Brain pericyte (primary cell): ENCODE results near the gene ST6GALNAC3.
"Not testable (repeated sequence)": the region's sequence is repeated elsewhere in the genome, so short reads cannot be mapped to it uniquely, and the experiment has no call there.

Experiments used
- DNase-seq: peaks from one replicate; pipeline ENCODE4 v3.0.0-alpha.2; 2012; ENCODE audit warnings: low read depth, low spot score

ST6GALNAC3 gene

GRCh38 chr1:76190749-76191424 is 116.3 kb downstream of the ST6GALNAC3 start:
- DNase-seq: no peak

DNA sequence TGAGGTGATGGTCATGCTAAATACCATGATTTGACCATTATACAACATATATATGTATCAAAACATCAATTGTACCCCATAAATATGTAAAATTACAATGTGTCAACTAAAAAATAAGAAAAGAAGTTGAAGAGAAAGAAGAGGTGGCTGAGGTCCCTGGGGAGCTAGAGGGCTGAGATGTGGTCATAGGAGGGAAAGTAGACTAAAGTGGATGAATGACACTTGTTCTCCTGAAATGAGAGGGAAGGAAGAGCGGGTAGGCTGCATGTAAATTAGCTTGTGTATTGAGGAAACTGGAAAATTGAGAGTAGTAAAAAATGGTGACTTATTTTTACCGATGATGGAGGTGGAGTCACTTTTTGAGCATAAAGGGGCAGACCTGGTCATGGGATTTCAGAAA is 117.0 kb downstream of the ST6GALNAC3 start:
- DNase-seq: no peak

DNA sequence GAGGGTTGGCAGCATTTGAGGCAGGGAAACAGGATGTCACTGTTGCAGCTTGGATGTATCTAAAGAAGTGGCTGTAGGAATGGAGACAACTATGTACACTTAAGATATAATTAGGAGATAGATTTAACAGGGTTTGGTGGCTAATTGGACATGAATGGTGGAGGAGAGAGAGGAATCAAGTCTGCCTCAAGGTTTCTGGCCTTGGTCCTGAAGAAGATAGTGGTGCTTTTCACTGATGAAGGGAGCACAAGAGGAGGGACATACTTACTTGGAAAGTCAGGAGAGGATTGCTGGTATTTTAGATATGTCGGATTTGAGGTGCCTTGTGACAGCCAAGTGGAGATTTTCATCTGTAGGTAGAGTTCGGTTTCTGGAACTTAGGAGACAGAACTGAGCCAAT is 123.9 kb downstream of the ST6GALNAC3 start:
- no peak for DNase-seq

DNA sequence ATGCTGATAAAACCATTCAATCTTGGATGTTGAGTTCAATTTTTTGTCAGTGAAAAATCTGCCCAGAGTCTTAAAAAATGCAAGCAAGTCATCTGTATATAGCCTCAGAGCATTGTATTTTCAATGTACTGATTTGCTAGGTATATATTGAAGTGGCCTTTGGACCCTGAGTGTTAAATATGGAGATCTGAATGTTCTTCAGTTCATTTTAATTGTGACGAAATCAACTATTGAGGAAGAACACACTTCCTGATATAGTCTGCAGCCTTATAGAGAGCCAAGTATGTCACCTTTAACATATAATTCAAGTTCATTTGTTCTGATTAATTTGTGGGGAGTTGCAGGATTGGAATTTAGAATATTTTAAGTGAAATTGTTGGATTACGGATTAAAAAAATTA is 128.1 kb downstream of the ST6GALNAC3 start:
- no peak for DNase-seq

GRCh38 chr1:76203127-76203526 is 128.6 kb downstream of the ST6GALNAC3 start:
- no peak for DNase-seq

GRCh38 chr1:76209238-76209637 is 134.7 kb downstream of the ST6GALNAC3 start:
- DNase-seq: no peak

GRCh38 chr1:76209648-76210047 is 135.1 kb downstream of the ST6GALNAC3 start:
- no peak for DNase-seq

DNA sequence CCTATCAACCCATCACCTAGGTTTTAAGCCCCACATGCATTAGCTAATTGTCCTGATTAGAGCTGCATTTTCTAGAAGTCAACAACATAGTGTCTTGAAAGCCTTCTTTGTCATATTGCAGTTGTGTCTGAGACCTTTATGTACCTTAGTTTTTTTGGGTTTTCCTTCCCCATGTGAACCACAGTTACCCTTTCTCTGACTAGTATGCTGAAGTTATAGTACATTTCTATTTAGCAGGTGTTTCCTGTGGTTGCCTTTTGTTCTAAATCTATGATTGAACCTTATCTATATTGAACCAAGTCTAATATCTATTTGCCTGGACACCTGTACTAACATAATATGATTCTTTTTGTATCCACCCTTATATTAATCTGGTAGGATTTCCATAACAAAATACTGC is 135.6 kb downstream of the ST6GALNAC3 start:
- DNase-seq: no peak

GRCh38 chr1:76218888-76219287 is 144.3 kb downstream of the ST6GALNAC3 start:
- no peak for DNase-seq

DNA sequence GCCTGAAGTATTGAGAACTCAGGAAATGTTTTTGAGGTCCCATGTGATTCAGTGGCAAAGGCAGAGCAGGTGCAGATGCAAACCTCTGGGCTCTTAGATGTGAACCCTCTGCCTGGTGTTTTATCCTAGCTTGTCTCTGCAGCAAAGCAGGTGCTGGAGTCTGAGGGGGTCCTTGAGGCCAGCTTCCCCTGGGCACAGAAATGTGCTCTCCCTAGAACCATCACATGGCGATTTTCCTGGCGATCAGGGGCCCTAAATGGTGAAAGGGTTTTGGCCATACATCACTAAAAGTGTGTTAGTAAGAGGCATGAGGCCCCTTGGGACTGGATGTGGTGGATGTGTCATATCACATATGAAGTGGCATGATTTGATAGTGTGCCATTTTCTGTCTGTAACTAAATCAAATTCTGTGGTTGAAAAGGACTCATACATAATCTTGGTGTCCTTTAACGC is 144.8 kb downstream of the ST6GALNAC3 start:
- DNase-seq: no peak

DNA sequence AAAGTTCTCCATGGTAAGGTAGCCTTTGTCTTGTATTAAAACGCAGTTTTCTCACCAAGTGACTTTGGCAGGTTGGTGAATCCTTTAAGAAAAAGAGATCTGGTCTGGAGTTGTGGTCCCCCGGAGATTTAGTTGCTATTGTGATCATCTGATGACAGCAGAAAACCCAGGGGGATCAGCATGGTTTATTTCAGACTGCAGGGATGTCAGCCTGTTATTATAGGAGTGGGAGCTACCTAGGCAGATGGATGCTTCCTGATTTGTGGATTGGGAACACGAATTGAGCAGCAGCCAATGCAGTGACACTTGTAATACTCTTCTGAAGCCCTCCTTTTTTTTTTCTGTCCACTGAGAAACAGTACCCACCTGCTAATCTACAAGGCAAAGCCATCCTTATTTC is 150.2 kb downstream of the ST6GALNAC3 start:
- DNase-seq: no peak

GRCh38 chr1:76225526-76225925 is 151.0 kb downstream of the ST6GALNAC3 start:
- DNase-seq: no peak

GRCh38 chr1:76227621-76228020 is 153.1 kb downstream of the ST6GALNAC3 start:
- no peak for DNase-seq

DNA sequence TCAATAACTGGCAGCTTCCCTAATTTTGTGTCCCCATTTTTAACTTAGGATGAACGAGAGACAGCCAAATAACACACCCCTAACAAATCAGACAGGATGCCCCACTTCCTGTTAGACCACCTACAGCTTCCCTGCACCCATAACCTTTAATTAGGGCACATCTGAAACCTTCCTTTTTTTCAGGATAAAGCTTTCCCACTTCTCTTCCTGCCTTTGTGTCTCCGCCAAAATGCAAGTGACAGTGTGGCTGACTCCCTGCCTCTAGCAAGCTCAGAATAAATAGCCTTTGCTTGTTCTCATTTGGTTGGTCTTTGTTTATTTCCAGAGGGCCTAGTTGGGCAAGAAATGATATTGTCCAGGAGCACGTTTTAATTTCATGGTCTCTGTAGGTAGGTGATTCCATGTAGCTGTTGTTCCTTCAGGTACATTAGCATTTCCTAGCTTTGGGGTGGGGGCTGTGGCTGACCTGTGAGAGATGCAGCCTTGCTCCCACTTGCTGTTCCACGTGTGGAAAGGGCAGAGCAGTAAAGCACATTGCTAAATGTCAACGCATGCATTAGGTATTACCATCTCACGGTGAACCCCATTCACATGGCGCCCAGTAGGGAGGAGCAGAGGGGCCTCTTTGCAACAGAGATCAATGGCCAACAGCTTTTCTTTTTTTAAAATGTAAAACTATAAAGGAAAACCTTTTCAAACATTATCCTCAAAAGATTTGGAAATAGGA is 154.9 kb downstream of the ST6GALNAC3 start:
- DNase-seq: no peak

DNA sequence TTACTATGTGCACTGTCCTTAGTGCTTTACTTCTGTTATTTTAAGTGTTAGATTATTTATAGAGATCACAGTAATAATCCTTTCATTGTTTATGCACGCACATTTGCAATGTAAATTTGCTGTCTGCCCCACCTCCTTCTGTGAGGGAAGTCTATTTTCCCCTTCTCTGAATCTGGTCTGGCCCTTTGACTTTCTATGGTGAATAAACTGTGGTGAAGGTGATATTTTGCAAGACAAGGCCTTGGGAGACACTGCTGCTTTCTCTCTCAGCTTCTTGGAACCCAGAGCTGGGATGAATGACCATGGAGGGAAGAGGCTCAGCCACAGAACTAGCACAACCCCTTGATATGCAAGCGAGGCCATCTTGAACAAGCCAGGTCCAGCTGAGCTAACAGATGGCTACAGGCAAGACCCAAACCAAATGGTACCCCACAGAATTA is 156.3 kb downstream of the ST6GALNAC3 start:
- no peak for DNase-seq

DNA sequence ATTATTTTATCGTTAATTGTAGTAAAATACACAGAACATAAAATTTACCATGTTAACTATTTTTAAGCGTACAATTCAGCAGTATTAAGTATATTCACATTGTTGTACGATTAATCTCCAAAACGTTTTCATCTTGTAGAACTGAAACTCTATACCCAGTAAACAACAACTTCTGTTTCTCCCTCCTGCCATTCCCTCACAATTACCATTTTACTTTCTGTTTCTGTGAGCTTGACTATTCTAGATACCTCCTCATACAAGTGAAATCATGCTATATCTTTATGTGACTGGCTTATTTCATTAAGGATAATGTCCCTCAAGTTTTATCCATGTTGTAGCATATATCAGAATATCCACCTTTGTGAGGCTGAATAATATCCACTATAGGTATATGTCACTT is 156.8 kb downstream of the ST6GALNAC3 start:
- DNase-seq: no peak

DNA sequence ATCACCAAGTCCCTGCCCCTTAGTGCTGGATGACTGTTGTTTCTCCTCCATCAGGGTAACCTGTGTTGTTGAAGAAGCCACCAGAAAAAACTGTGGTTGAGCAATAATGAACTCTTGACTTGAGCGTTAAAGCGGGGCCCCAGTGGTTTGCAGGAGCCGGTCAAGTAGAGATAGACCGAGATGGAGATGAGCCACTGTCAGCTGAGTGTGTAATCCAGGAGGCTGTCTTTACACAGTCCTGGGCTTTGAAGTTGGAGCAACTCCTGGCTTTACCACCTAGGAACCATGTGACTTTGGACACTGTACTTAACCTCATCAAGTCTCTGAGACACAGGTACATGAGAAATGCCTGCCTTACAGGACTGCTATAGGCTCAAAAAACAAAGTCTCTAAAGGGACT is 158.1 kb downstream of the ST6GALNAC3 start:
- DNase-seq: no peak

GRCh38 chr1:76234061-76234460 is 159.5 kb downstream of the ST6GALNAC3 start:
- DNase-seq: no peak

- DNase-seq: no peak
Observed at GRCh38 chr1:76237211-76237610, 162.7 kb downstream of the ST6GALNAC3 start.

GRCh38 chr1:76238094-76238628 is 163.6 kb downstream of the ST6GALNAC3 start:
- no peak for DNase-seq

DNA sequence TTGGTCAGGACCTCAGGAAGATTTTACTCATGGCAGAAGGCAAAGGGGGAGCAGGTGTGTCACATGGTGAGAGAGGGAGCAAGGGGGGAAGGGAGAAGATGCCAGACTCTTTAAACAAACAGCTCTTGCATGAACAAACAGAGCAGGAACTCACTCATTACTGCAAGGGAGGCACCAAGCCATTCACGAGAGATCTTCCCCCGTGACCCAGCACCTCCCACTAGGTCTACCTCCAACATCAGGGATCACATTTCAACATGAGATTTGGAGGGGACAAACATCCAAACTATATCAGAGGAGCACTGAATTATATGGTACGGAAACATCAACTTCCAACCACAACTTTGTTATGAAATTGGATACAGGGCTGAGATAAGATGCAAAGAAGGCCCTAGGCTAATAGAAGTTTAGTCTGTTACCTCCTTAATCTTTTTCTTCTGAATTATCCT is 164.9 kb downstream of the ST6GALNAC3 start:
- DNase-seq: no peak

DNA sequence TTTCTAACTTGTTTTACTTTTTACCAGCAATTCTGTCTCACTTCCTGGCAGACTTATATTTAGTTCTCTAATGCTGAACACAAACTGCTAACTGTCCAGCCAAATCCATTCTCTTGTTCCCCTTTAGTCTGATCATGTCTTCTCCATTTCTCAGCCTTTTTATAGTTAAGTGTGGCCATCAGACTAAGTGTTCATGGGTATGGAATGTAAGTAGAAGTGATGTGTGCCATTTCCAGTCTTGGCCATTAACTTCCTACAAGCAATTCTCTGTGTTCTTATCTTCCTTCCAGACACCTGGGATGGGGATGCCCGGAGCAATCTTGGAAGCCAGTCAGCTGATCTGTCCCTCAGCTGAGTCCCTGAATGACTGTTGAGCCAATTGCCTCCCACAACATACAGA is 165.8 kb downstream of the ST6GALNAC3 start:
- no peak for DNase-seq

DNA sequence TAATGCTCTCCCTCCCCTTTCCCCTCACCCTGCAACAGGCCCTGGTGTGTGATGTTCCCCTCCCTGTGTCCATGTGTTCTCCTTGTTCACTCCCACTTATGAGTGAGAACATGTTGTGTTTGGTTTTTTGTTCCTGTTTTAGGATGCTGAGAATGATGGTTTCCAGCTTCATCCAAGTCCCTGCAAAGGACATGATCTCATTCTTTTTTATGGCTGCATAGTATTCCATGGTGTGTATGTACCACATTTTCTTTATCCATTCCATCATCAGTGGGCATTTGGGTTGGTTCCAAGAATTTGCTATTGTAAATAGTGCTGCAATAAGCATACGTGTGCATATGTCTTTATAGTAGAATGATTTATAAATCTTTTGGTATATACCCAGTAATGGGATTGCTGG is 168.0 kb downstream of the ST6GALNAC3 start:
- not testable (repeated sequence) for DNase-seq
